Measurements from ENCODE around the gene MXD1. TPM values are rescaled to one million over a fixed set of nuclear protein-coding genes. Genes with fewer than 3 reads are reported as not detected.

Gene MXD1
- total and polyA plus RNA-seq, 9 of the 15 experiments (the other 6 are each of a cell fraction or from before 2014, with no cell fraction given): 6.7 to 35.9 (median 11.0) TPM

DNA sequence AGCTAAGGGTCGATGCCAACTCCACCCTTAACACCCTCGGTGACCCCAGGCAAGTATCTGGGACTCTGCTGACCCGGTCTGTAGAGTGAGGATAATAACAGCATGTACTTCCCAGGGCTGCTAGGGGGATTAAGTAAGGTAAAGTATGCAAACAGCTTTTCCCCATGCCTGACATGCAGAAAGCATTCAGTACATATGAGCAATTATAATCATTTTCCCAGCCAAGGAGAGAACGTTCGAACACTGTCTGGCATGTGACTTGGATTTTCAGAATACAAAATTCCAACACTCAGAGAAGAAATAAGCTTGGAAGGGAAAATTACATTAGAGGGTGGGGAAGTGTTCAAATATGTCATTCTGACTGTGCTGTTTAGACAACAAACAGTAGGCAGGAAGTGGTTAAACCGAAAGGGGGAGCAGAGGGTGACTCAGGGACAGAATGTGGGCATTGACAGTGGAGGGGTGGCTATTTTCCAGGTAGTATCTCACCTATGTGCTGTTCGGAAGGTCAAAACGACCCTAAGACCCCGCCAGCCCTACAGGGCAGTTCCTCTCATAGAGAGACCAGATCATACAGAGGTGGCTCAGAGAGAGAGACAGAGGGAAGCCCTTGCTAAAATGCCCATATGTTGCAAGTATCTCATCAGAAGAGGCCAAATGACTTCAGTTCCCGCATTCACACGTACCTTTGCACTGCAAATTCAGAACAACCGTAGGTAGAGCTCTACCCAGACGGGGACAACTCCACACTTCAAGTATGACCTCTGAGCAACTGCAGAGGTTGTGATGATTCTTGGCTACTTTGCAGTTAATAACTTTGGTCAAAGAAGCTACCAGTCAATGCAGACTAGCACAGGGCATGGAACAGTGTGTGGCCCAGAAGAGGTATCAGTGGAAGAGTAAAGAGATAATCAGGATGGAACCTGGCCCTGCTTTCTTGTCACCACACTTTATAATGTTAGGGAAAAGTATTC lies 31.7 kb downstream of the MXD1 start (continued):
- TF ChIP-seq ZNF445 (CRISPR knock-in tag; IDR thresholded peaks at IDR 0.05; ENCODE audit: low read depth): no peak
- no peak for TF ChIP-seq SAFB (IDR thresholded peaks at IDR 0.05; ENCODE audit: borderline replicate concordance, low read depth, low read length)
- TF ChIP-seq KAT7 (CRISPR knock-in tag; IDR thresholded peaks at IDR 0.05; ENCODE audit: borderline replicate concordance): no peak
- TF ChIP-seq TFAM (CRISPR knock-in tag; conservative IDR thresholded peaks at IDR 0.05): no peak
- peak; percentile 67 for TF ChIP-seq ARID1B (IDR thresholded peaks at IDR 0.05)
- peak; percentile 71; the same call in 1 of the 2 replicates for TF ChIP-seq ZKSCAN8 (CRISPR knock-in tag; IDR thresholded peaks at IDR 0.05)
- TF ChIP-seq ZNF3 (CRISPR knock-in tag; IDR thresholded peaks at IDR 0.05): no peak
- no peak for TF ChIP-seq ZNF24 (IDR thresholded peaks at IDR 0.05)
- no peak for TF ChIP-seq ATF1 (CRISPR knock-in tag; IDR thresholded peaks at IDR 0.05)
- TF ChIP-seq ATF1 (tag; IDR thresholded peaks at IDR 0.05): no peak
- no peak for TF ChIP-seq KHSRP (IDR thresholded peaks at IDR 0.05)
- TF ChIP-seq, protein P1, sequence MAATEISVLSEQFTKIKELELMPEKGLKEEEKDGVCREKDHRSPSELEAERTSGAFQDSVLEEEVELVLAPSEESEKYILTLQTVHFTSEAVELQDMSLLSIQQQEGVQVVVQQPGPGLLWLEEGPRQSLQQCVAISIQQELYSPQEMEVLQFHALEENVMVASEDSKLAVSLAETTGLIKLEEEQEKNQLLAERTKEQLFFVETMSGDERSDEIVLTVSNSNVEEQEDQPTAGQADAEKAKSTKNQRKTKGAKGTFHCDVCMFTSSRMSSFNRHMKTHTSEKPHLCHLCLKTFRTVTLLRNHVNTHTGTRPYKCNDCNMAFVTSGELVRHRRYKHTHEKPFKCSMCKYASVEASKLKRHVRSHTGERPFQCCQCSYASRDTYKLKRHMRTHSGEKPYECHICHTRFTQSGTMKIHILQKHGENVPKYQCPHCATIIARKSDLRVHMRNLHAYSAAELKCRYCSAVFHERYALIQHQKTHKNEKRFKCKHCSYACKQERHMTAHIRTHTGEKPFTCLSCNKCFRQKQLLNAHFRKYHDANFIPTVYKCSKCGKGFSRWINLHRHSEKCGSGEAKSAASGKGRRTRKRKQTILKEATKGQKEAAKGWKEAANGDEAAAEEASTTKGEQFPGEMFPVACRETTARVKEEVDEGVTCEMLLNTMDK (IDR thresholded peaks at IDR 0.05; ENCODE audit: borderline replicate concordance, insufficient read depth, low read depth, low read length, poor library complexity, severe bottlenecking): no peak
- TF ChIP-seq ZNF316 (IDR thresholded peaks at IDR 0.05): peak; percentile 38
- TF ChIP-seq, protein P2, sequence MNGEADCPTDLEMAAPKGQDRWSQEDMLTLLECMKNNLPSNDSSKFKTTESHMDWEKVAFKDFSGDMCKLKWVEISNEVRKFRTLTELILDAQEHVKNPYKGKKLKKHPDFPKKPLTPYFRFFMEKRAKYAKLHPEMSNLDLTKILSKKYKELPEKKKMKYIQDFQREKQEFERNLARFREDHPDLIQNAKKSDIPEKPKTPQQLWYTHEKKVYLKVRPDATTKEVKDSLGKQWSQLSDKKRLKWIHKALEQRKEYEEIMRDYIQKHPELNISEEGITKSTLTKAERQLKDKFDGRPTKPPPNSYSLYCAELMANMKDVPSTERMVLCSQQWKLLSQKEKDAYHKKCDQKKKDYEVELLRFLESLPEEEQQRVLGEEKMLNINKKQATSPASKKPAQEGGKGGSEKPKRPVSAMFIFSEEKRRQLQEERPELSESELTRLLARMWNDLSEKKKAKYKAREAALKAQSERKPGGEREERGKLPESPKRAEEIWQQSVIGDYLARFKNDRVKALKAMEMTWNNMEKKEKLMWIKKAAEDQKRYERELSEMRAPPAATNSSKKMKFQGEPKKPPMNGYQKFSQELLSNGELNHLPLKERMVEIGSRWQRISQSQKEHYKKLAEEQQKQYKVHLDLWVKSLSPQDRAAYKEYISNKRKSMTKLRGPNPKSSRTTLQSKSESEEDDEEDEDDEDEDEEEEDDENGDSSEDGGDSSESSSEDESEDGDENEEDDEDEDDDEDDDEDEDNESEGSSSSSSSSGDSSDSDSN (IDR thresholded peaks at IDR 0.05; ENCODE audit: borderline replicate concordance in 1 of 2, low read depth in 2 of 2, low read length in 2 of 2): no peak
- no peak for TF ChIP-seq SIX5 (IDR thresholded peaks at IDR 0.05; ENCODE audit: borderline replicate concordance in 1 of 2, insufficient read depth in 1 of 2, low read depth in 1 of 2, low read length in 2 of 2)
- no peak for TF ChIP-seq RBBP5 (IDR thresholded peaks at IDR 0.05; ENCODE audit: borderline replicate concordance, insufficient read depth, low read length, poor library complexity, severe bottlenecking)
- TF ChIP-seq SMARCE1 (IDR thresholded peaks at IDR 0.05): peak; percentile 79
- TF ChIP-seq ZNF263 (CRISPR knock-in tag; IDR thresholded peaks at IDR 0.05; ENCODE audit: borderline replicate concordance): no peak
- no peak for TF ChIP-seq HDAC6 (IDR thresholded peaks at IDR 0.05; ENCODE audit: low read depth, low read length)
- TF ChIP-seq, protein P3, sequence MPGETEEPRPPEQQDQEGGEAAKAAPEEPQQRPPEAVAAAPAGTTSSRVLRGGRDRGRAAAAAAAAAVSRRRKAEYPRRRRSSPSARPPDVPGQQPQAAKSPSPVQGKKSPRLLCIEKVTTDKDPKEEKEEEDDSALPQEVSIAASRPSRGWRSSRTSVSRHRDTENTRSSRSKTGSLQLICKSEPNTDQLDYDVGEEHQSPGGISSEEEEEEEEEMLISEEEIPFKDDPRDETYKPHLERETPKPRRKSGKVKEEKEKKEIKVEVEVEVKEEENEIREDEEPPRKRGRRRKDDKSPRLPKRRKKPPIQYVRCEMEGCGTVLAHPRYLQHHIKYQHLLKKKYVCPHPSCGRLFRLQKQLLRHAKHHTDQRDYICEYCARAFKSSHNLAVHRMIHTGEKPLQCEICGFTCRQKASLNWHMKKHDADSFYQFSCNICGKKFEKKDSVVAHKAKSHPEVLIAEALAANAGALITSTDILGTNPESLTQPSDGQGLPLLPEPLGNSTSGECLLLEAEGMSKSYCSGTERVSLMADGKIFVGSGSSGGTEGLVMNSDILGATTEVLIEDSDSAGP (CRISPR knock-in tag; IDR thresholded peaks at IDR 0.05): no peak
- TF ChIP-seq ZSCAN29 (IDR thresholded peaks at IDR 0.05): no peak
- TF ChIP-seq BACH1 (tag; IDR thresholded peaks at IDR 0.05): no peak; the same call in 1 of the 2 replicates
- no peak for TF ChIP-seq FOXP1 (CRISPR knock-in tag; IDR thresholded peaks at IDR 0.05)

All from K562 (cell line).